ENCODE data around the gene CLK1. TPM values are rescaled to one million over a fixed set of nuclear protein-coding genes. Genes with fewer than 3 reads are reported as not detected.

The CLK1 gene
- total and polyA plus RNA-seq, 2 of the 13 experiments (the other 11 are each of a cell fraction or from before 2014, with no cell fraction given): 66.6 to 101 TPM

DNA sequence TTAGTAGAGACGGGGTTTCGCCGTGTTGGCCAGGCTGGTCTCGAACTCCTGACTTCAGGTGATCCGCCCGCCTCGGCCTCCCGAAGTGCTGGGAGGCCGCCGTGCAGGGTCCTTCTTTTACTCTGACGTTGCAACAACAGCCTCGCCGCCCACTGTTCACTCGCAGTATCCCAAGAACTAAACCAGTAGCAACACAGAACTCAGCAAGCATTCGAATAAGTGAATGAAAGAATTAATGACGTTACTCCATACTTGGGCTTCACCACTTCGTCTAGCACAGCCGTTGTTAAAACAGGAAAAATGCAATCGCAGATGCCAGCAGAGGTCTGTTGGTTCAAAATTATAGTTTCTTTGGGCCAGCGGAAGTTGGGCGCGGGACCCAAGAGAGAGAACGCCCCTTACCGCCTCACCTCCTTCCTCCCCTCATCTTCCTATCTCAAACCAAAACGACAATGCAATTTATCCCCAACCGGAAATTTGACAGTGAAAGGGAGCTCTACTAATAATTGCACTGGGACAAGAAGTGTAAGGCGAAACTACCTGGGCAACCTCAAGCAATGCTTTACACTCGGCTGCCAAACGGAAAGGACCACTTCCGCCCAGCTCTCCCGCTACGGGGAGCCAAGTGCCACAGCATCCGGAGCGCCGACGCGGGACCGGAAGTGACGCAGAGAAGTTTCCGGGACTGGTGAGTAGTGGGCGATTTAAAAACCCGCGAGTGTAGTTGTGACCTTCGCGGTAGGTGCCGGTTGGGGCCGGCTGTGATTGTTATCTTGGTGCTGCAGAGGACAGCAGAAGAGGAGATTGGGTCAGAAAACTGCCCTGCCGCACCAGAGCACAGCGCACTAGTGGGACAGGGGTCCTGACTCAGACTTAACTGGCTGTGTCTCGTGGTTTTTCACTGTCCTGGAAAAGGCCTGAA, 24.5 kb upstream of the CLK1 start, which contains the start of the genes NIF3L1 and PPIL3 (continued):
- TF ChIP-seq, protein P1, sequence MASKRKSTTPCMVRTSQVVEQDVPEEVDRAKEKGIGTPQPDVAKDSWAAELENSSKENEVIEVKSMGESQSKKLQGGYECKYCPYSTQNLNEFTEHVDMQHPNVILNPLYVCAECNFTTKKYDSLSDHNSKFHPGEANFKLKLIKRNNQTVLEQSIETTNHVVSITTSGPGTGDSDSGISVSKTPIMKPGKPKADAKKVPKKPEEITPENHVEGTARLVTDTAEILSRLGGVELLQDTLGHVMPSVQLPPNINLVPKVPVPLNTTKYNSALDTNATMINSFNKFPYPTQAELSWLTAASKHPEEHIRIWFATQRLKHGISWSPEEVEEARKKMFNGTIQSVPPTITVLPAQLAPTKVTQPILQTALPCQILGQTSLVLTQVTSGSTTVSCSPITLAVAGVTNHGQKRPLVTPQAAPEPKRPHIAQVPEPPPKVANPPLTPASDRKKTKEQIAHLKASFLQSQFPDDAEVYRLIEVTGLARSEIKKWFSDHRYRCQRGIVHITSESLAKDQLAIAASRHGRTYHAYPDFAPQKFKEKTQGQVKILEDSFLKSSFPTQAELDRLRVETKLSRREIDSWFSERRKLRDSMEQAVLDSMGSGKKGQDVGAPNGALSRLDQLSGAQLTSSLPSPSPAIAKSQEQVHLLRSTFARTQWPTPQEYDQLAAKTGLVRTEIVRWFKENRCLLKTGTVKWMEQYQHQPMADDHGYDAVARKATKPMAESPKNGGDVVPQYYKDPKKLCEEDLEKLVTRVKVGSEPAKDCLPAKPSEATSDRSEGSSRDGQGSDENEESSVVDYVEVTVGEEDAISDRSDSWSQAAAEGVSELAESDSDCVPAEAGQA (IDR thresholded peaks at IDR 0.05; ENCODE audit: low read depth): peak; percentile 75
- TF ChIP-seq, protein P1 (CRISPR knock-in tag; IDR thresholded peaks at IDR 0.05; ENCODE audit: borderline replicate concordance): no peak
- TF ChIP-seq, protein P2, sequence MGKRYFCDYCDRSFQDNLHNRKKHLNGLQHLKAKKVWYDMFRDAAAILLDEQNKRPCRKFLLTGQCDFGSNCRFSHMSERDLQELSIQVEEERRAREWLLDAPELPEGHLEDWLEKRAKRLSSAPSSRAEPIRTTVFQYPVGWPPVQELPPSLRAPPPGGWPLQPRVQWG (CRISPR knock-in tag; IDR thresholded peaks at IDR 0.05; ENCODE audit: borderline replicate concordance, low read depth): no peak
- TF ChIP-seq EHMT2 (IDR thresholded peaks at IDR 0.05; ENCODE audit: borderline replicate concordance, low read depth, low read length) (no peak; the same call in 1 of the 2 replicates), KLF9 (CRISPR knock-in tag; IDR thresholded peaks at IDR 0.05; ENCODE audit: low read depth) (no peak; the same call in 1 of the 2 replicates), SMAD1 (CRISPR knock-in tag; IDR thresholded peaks at IDR 0.05; ENCODE audit: borderline replicate concordance, low read depth) (peak; percentile 65; the same call in 1 of the 2 replicates), ZFP36L2 (CRISPR knock-in tag; IDR thresholded peaks at IDR 0.05) (no peak; the same call in 1 of the 2 replicates), SP4 (CRISPR knock-in tag; IDR thresholded peaks at IDR 0.05) (peak; percentile 92), ZBTB46 (CRISPR knock-in tag; IDR thresholded peaks at IDR 0.05; ENCODE audit: borderline replicate concordance) (no peak), SMAD9 (CRISPR knock-in tag; IDR thresholded peaks at IDR 0.05) (no peak), ZBTB7A (CRISPR knock-in tag; IDR thresholded peaks at IDR 0.05) (no peak), FOSL2 (CRISPR knock-in tag; IDR thresholded peaks at IDR 0.05) (peak; percentile 71), NAIF1 (CRISPR knock-in tag; IDR thresholded peaks at IDR 0.05; ENCODE audit: borderline replicate concordance) (peak; percentile 74; the same call in 1 of the 2 replicates), MIER2 (CRISPR knock-in tag; IDR thresholded peaks at IDR 0.05) (no peak; the same call in none of the 2 replicates)
- TF ChIP-seq, protein P3, sequence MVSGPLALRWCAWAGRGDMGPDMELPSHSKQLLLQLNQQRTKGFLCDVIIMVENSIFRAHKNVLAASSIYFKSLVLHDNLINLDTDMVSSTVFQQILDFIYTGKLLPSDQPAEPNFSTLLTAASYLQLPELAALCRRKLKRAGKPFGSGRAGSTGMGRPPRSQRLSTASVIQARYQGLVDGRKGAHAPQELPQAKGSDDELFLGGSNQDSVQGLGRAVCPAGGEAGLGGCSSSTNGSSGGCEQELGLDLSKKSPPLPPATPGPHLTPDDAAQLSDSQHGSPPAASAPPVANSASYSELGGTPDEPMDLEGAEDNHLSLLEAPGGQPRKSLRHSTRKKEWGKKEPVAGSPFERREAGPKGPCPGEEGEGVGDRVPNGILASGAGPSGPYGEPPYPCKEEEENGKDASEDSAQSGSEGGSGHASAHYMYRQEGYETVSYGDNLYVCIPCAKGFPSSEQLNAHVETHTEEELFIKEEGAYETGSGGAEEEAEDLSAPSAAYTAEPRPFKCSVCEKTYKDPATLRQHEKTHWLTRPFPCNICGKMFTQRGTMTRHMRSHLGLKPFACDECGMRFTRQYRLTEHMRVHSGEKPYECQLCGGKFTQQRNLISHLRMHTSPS (CRISPR knock-in tag; IDR thresholded peaks at IDR 0.05; ENCODE audit: low read depth): no peak
- TF ChIP-seq, protein P4, sequence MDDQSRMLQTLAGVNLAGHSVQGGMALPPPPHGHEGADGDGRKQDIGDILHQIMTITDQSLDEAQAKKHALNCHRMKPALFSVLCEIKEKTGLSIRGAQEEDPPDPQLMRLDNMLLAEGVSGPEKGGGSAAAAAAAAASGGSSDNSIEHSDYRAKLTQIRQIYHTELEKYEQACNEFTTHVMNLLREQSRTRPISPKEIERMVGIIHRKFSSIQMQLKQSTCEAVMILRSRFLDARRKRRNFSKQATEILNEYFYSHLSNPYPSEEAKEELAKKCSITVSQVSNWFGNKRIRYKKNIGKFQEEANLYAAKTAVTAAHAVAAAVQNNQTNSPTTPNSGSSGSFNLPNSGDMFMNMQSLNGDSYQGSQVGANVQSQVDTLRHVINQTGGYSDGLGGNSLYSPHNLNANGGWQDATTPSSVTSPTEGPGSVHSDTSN (CRISPR knock-in tag; IDR thresholded peaks at IDR 0.05; ENCODE audit: borderline replicate concordance): no peak
